Body of pancreas (tissue), 2 donors: Measurements from ENCODE around the gene MAN2A2. TPM values are rescaled to one million over a fixed set of nuclear protein-coding genes. Genes with fewer than 3 reads are reported as not detected.

Experiments used
- small RNA-seq: library from RNA; depleted of rRNA; stranded (forward); fragments of <200 nt; gene quantifications from one replicate; pipeline ENCODE3, GENCODE V24; 2016
- total RNA-seq, 2 donors: library from RNA; depleted of rRNA; stranded (reverse); fragments of >200 nt; gene quantifications; one replicate each; pipeline ENCODE4 v1.1.0, GENCODE V29; 2016

MAN2A2 gene
- total RNA-seq, 2 donors from 2014 or later = 78.9 to 138 TPM

Small RNAs within 50 kb of the gene (small RNA-seq; reads per million reads assigned to genes)
- gene RN7SL363P = not detected

Other genes starting within 250 kb of the MAN2A2 start
- gene BLM, start 186.0 kb upstream of the MAN2A2 start, total RNA-seq = 1 to 10 TPM in 1 of 2 donors, under 1 TPM in 1; 0.26 to 1.3 TPM
- 100 to 1,000 TPM in 1 of 2 donors, 10 to 100 TPM in 1; 88.0 to 112 TPM for gene FURIN, start 34.7 kb upstream of the MAN2A2 start, total RNA-seq
- gene FES, start 18.8 kb upstream of the MAN2A2 start, total RNA-seq = 10 to 100 TPM; 16.9 to 24.4 TPM
- gene HDDC3, start 29.2 kb downstream of the MAN2A2 start, total RNA-seq = 10 to 100 TPM; 13.8 to 14.5 TPM
- 10 to 100 TPM; 42.8 to 85.0 TPM for gene UNC45A, start 32.0 kb downstream of the MAN2A2 start, total RNA-seq
- 10 to 100 TPM; 13.7 to 21.4 TPM for gene RCCD1, start 51.6 kb downstream of the MAN2A2 start, total RNA-seq
- 10 to 100 TPM in 1 of 2 donors, 1 to 10 TPM in 1; 9.1 to 11.5 TPM for gene PRC1, start 91.2 kb downstream of the MAN2A2 start, total RNA-seq
- 10 to 100 TPM in 1 of 2 donors, 1 to 10 TPM in 1; 8.3 to 10.5 TPM for gene VPS33B, start 119.3 kb downstream of the MAN2A2 start, total RNA-seq
- 10 to 100 TPM in 1 of 2 donors, under 1 TPM in 1; 0.78 to 20.4 TPM for gene SV2B, start 197.0 kb downstream of the MAN2A2 start, total RNA-seq